ENCODE measurements around the gene LHX1.

GRCh38 chr17:36949461-36949927, 12.2 kb downstream of the LHX1 start:
- TF ChIP-seq, protein P1, sequence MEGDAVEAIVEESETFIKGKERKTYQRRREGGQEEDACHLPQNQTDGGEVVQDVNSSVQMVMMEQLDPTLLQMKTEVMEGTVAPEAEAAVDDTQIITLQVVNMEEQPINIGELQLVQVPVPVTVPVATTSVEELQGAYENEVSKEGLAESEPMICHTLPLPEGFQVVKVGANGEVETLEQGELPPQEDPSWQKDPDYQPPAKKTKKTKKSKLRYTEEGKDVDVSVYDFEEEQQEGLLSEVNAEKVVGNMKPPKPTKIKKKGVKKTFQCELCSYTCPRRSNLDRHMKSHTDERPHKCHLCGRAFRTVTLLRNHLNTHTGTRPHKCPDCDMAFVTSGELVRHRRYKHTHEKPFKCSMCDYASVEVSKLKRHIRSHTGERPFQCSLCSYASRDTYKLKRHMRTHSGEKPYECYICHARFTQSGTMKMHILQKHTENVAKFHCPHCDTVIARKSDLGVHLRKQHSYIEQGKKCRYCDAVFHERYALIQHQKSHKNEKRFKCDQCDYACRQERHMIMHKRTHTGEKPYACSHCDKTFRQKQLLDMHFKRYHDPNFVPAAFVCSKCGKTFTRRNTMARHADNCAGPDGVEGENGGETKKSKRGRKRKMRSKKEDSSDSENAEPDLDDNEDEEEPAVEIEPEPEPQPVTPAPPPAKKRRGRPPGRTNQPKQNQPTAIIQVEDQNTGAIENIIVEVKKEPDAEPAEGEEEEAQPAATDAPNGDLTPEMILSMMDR (IDR thresholded peaks at IDR 0.05): no peak
- no peak for TF ChIP-seq POLR2A (IDR thresholded peaks at IDR 0.05)
